ENCODE results near the gene PMFBP1.
A peak's percentile ranks its signal among the peaks of the same experiment; 100 is the strongest.

PMFBP1 gene, protein sequence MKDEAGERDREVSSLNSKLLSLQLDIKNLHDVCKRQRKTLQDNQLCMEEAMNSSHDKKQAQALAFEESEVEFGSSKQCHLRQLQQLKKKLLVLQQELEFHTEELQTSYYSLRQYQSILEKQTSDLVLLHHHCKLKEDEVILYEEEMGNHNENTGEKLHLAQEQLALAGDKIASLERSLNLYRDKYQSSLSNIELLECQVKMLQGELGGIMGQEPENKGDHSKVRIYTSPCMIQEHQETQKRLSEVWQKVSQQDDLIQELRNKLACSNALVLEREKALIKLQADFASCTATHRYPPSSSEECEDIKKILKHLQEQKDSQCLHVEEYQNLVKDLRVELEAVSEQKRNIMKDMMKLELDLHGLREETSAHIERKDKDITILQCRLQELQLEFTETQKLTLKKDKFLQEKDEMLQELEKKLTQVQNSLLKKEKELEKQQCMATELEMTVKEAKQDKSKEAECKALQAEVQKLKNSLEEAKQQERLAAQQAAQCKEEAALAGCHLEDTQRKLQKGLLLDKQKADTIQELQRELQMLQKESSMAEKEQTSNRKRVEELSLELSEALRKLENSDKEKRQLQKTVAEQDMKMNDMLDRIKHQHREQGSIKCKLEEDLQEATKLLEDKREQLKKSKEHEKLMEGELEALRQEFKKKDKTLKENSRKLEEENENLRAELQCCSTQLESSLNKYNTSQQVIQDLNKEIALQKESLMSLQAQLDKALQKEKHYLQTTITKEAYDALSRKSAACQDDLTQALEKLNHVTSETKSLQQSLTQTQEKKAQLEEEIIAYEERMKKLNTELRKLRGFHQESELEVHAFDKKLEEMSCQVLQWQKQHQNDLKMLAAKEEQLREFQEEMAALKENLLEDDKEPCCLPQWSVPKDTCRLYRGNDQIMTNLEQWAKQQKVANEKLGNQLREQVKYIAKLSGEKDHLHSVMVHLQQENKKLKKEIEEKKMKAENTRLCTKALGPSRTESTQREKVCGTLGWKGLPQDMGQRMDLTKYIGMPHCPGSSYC

DNA sequence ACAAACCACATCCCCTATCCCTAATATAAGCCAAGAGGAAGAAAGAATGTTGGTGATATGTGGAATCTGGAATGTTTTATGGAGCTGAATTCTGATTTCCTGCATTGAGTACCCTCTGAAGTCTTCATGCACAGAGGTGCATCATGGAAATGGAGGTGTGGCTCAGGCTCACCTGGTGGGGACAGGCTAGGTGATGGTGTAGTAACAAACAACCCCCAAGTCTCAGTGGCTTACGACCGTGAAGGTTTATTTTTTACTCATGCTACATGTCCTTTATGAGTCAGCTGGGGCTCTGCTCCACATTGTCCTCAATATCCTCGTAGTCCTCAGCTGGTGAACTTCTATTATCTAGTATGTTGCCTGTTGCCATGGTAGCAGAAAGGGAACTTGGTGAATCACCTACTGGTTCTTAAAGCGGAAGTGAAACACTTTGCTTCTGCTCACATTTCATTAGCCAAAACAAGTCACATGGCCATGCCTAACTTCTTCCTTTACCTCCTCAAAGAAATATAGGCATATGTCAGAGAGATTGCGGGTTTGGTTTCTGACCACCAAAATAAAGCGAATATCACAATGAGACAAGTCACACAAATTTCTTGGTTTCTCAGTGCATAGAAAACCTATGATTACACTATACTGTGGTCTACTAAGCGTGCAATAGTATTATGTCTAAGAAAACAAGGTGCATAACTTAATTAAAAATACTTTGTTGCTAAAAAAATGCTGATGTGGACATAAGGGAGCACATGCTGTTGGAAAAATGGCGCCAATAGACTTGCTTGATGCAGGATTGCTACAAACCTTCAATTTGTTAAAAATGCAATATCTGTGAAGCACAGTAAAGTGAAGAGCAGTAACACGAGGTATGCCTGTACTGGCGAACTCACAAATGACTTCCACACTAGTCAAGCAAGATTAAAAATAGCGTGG is at the start of gene PMFBP1:
TSS of gene PMFBP1 (minus strand) at position 51 of the 930 bp plus-strand sequence. CDS start 947 bp downstream, outside the sequence.
- DNase-seq: peak in 3 of 14 donors; percentile 2 to 17 (median 9)

DNA sequence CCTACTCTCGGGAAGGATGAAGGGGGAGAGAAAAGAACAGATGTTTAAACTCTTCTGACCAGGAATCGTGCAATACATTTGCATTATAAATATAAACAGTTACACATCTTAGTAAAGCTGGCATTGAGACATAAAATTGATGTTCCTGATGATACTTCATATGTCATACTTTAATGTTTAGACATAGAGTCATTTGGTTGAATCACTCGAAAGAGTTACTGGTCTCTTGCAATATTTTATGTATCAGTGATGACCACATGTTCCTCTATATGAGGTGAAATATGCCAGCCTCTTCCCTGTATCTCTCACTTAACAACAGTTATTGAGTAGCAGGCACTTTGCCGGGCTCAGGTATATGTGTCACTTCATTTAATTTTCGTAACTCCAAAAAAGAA is 49.7 kb upstream of the PMFBP1 start:
- DNase-seq: no peak

DNA sequence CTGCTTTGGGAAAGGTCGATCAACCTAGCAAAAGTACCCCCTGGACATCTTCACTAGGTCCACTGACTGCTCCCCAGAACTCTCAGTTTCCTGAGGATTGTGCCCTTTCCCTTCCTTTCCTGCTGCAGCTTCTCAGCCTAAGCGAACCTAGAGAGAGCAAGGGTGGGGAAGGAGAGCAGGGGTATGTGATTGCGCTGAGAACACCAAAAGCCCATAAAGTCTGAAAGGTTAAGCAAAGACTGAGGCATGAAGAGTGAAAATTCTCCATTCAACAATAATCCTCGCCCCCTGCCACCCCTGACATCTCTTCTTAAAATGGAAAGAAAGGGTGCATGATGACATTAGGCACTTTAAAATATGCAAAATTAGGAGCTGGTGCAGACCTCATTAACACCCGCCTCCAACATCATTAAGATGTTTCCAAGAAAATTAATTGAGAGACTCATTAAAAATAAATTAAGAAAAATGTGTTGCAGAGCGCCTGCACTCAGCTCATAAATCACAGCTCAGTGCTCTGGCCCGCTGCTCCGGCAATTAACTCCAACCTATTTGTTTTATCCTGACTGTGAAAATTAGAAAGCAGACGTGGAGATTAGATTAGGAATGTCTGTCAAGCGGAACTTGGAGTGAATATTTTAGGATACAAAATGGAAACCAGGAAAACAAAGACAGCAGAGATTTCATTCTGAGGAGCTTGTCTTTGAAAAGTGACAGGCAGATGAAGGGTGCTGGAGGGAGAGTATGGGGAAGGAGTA is 49.1 kb upstream of the PMFBP1 start:
- no peak for DNase-seq

DNA sequence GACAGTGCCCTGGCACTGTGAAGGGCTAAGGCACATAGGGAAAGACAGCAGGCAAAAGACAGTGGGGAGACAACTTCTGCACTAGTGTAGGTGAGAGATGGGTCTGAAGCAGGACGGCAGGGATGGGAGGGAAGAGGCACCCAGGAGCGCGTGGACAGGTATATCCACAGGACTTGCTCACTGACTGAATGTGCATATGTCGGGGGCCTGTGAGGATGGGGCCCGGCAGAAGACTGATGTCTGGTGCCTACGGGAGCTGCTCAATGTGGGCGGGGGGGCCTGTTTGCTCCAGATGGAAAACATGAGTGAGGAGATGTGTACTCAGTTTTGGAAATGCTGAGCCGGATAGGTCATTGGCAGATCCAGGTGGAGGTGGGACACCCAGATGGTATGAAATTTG is 47.3 kb upstream of the PMFBP1 start:
- DNase-seq: no peak

GRCh38 chr16:72216767-72217166 is 44.8 kb upstream of the PMFBP1 start:
- DNase-seq: no peak

- DNase-seq: no peak
Measured at GRCh38 chr16:72214821-72215220, 42.9 kb upstream of the PMFBP1 start.

- DNase-seq: no peak
Measured at GRCh38 chr16:72211110-72211509, 39.2 kb upstream of the PMFBP1 start.

DNA sequence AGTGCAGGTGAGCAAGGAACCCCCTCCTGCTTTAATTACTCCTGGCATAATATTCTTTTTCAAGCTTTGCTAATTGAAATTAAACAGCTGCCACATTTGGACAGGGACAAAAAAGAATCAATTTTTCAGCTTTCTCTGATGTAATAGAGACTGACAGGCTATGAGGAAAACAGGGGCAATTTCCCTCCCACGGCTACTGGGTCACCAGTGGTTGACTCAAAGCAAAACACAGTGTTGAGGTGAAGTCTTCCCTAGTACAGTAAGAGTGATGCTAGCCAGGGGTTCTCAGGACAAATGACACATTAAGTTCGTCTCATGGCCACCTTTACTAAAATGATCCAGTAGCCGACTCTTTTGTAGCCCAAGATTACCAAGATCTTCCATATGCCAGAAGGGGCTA is 38.6 kb upstream of the PMFBP1 start:
- no peak for DNase-seq

DNA sequence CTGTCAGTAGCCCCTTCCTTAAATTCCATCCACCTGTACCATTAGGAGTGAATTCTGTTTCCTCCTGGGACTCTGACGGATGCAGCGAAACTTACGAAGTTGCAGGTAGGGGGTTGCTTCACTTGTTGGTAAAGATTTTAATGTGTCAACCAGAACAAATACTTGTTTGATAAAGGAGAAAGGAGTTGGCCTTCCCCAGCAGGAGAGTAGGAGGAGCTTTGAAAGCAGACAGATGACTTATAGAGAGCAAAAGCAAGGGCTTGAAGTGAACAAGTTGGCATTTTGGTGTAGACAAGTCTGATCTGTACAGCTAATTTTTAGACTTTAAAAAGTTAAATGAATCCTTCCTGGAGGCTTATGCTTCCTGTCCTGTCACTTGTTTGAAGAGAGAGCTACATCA is 38.1 kb upstream of the PMFBP1 start:
- no peak for DNase-seq

DNA sequence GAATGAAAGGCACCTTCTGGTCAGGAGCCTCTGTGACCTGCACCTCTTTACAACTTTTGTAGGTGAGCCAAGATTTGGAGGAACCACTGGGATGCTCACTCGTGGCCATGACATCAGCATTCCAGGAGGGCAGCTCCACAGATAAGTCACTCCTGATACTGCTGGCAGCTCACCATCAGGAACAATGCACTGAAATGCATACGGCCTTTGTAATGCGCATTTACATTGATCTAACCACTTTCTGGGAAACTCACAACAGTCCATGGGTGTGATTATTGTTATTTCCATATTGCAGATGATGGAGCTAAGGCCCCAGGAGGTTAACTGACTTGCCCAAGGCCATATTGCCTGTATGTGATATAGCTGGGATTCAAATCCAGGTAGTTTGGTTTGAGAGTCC is 34.3 kb upstream of the PMFBP1 start:
- DNase-seq: no peak

DNA sequence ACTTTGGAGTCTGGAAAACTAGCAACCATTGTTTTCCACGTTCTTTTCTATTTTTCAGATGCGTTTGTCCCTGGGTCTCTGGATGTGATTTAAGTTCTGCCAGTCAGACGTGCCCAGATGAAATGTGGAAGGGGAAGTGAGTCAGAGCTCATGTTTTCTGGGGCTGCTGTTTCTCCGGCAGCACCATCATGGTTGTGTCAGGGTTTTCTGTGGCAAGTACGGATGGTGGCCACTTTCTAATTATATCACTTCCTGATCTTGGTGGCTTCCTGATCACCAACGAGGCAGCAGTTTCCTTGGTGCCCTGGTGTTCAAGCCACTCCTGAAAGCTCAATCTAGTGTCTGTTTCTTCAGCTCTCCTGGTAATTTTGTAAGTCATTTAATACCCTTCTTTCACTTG is 31.4 kb upstream of the PMFBP1 start:
- DNase-seq: peak in 9 of 14 donors; percentile 8 to 39 (median 28)

GRCh38 chr16:72202014-72202413 is 30.1 kb upstream of the PMFBP1 start:
- no peak for DNase-seq

- DNase-seq: no peak
Measured at GRCh38 chr16:72201387-72201786, 29.4 kb upstream of the PMFBP1 start.

GRCh38 chr16:72199761-72200337 is 27.9 kb upstream of the PMFBP1 start:
- DNase-seq: peak in 1 of 14 donors; percentile 7

DNA sequence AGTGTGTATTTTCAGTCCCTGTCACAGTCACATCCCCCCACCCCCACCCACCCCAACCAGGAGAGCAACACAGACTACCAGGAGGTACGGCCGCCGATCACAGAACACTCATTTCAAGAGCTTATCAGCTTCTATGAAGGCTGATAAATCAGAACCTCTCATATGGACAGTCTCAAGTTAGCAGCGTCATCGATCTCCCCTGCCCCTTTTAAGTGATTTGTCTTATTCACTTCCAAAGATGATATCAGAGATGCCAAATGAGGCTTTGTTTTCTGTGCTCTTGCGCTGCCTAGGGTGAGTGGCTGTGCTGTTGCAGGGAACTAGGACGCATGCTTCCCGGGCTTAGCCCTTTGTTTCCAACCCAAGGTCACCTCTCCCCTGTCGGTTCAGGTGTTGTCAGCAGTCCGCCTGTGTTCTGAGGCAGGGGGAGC is 26.8 kb upstream of the PMFBP1 start:
- peak in 1 of 14 donors; percentile 23 for DNase-seq

DNA sequence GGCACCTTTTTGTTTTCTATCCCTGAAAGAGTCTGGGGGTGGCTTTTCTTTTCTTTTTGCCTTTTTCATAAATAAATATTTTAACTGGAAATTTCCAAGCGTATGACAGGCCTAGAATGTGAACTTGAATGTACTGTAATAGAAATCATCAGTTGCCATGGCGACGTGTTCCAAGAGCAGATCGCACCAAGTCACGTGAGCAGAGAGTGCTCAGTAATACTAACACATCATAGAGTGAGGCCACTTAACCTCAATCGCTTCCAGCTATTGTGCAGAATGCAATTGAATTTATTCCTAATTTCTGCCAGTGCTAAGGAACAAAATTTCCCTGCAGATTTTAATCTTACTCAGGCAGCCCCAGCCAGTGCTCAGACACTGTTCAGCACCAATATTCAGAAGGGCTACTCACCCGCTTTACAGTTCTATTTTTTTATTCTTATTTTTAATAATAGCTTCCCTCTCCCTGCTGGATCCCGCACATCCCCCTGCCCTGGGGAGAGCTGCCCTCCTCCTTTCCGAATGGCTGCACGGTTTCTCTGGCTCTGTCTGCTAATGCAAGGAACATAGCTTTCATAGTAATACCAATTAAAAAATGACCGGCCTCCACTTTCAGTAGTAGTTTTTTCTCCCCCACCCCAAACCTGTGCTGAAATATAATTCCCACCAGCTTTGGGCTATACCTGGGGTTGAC is 26.2 kb upstream of the PMFBP1 start:
- peak in 8 of 14 donors; percentile 6 to 71 (median 18) for DNase-seq

GRCh38 chr16:72197545-72197944 is 25.6 kb upstream of the PMFBP1 start:
- peak in 1 of 14 donors; percentile 27 for DNase-seq

GRCh38 chr16:72195609-72196008 is 23.7 kb upstream of the PMFBP1 start:
- DNase-seq: no peak

DNA sequence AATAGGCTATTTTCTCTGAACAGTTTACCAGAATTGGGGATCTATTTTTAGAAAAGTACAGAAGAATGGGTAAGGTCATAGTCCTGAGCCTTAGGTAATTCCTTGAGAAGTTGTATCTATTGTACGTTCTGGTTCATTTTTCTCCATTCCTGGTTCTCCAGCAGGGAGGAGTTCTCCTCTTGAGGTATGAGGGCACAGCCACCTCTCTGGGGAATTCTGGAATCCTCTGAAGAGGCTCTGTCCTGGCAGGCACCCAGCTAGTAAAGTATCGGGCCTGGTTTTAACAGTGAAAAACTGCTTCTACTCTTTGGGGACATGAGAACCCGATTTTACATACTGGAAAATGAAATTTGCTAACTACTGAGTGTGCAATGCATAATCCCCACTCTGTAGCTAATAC is 19.6 kb upstream of the PMFBP1 start:
- DNase-seq: no peak

- no peak for DNase-seq
Measured at GRCh38 chr16:72189865-72190371, 18.0 kb upstream of the PMFBP1 start.
